ENCODE measurements around the gene MCM3AP. TPM values are rescaled to one million over a fixed set of nuclear protein-coding genes. Genes with fewer than 3 reads are reported as not detected.
A peak's percentile ranks its signal among the peaks of the same experiment; 100 is the strongest.

Gene MCM3AP
- total and polyA plus RNA-seq, 9 donors: 45.4 to 71.2 (median 52.2) TPM

- H3K36me3 ChIP-seq (ENCODE audit: control insufficient read depth, insufficient read depth, low read length): peaks cover 24% of the 10 kb centered on the region
- H3K4me1 ChIP-seq (ENCODE audit: control insufficient read depth, insufficient read depth, low read length): peaks cover 30% of the 10 kb centered on the region
- H3K9me3 ChIP-seq (replicated peaks; ENCODE audit: control insufficient read depth, low read depth, low read length): no peaks in the 10 kb centered on the region
- H3K27ac ChIP-seq (ENCODE audit: low read length): peak overlapping the region; percentile 89
- no peak overlapping the region for H3K4me3 ChIP-seq (ENCODE audit: low read length)
- DNase-seq: peak; percentile 97
- H3K27me3 ChIP-seq (ENCODE audit: control insufficient read depth, insufficient read depth, low read length): no peaks in the 10 kb centered on the region
- 29% methylated on average over 26 of the region's 29 CpGs for WGBS (ENCODE audit: insufficient coverage)
Measured at GRCh38 chr21:46295996-46296752, 10.8 kb upstream of the MCM3AP start.

- no peaks in the 10 kb centered on the region for H3K27me3 ChIP-seq (ENCODE audit: control insufficient read depth, insufficient read depth, low read length)
- peak; percentile 61 for DNase-seq
- 47% methylated on average over 4 of the region's 9 CpGs for WGBS (ENCODE audit: insufficient coverage)
Measured at GRCh38 chr21:46295177-46295770, 9.9 kb upstream of the MCM3AP start.

DNA sequence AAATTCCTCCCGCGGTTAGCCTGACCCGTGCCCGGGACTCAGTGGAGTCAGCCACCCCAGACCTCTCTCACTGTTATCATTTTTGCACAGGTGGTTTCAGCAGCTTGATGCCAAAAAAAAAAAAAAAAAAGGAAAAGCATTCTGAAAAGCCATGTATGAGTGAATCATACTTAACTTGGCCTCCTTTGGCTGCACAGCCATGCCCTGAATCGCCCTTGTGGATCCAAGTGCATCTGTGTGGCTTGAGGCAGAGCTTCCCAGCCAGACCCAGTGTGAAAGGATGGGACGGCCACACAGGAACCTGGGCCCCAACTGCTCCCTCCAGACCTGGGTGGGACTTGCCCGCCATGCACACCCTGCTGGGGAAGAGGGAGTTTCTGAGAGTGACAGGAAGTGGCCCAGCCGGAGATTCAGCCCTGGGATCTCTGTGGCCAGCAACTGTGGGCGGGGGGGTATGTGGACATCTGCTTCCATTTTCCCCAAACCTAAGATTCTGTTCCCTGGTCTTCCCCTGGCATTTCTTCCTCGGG lies 9.3 kb upstream of the MCM3AP start:
- no peaks in the 10 kb centered on the region for H3K27me3 ChIP-seq (ENCODE audit: control insufficient read depth, insufficient read depth, low read length)
- WGBS (ENCODE audit: insufficient coverage): 31% methylated on average over 2 of the region's 10 CpGs
- DNase-seq: peak; percentile 29
- peaks cover 18% of the 10 kb centered on the region for H3K36me3 ChIP-seq (ENCODE audit: control insufficient read depth, insufficient read depth, low read length)
- H3K4me1 ChIP-seq (ENCODE audit: control insufficient read depth, insufficient read depth, low read length): peaks cover 30% of the 10 kb centered on the region
- H3K4me3 ChIP-seq (ENCODE audit: low read length): no peak overlapping the region
- H3K9me3 ChIP-seq (replicated peaks; ENCODE audit: control insufficient read depth, low read depth, low read length): no peaks in the 10 kb centered on the region
- peak overlapping the region; percentile 20 for H3K27ac ChIP-seq (ENCODE audit: low read length)

More at GRCh38 chr21:46295177-46295770, 9.9 kb upstream of the MCM3AP start:
- Histone ChIP-seq H3K4me1 (ENCODE audit: control insufficient read depth, insufficient read depth, low read length) (peaks cover 30% of the 10 kb centered on the region), H3K27ac (ENCODE audit: low read length) (peak overlapping the region; percentile 20), H3K9me3 (replicated peaks; ENCODE audit: control insufficient read depth, low read depth, low read length) (no peaks in the 10 kb centered on the region), H3K36me3 (ENCODE audit: control insufficient read depth, insufficient read depth, low read length) (peaks cover 17% of the 10 kb centered on the region), H3K4me3 (ENCODE audit: low read length) (no peak overlapping the region)

DNA sequence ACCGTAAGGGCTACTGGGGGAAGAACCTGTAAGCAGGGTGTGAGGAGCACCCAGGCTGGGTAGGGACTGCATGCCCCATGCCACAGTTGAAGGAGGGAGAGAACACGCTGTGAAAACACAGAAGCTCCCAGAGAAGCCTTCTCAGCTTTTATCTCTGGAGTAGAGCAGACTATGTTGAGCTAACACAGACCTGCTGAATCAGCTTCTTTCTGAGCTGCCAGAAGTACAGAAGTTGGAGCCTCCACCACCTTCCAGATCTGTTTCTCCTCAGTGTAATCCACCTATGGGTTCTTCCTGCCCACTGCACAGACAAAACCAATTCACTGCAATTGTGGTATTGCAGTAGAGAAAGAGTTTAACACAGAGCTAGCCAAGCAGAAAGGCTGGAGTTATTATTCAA lies 6.2 kb upstream of the MCM3AP start:
- 94% methylated on average over 2 of the region's 2 CpGs for WGBS (ENCODE audit: insufficient coverage)

GRCh38 chr21:46289655-46290179 lies 4.3 kb upstream of the MCM3AP start:
- Histone ChIP-seq H3K27ac (ENCODE audit: low read length) (no peak overlapping the region), H3K9me3 (replicated peaks; ENCODE audit: control insufficient read depth, low read depth, low read length) (no peaks in the 10 kb centered on the region), H3K27me3 (ENCODE audit: control insufficient read depth, insufficient read depth, low read length) (no peaks in the 10 kb centered on the region), H3K4me3 (ENCODE audit: low read length) (no peak overlapping the region), H3K36me3 (ENCODE audit: control insufficient read depth, insufficient read depth, low read length) (peaks cover 19% of the 10 kb centered on the region), H3K4me1 (ENCODE audit: control insufficient read depth, insufficient read depth, low read length) (peaks cover 12% of the 10 kb centered on the region)
- DNase-seq: no peak
- 75% methylated on average over 6 of the region's 6 CpGs for WGBS (ENCODE audit: insufficient coverage)

More for the DNA sequence above, 6.2 kb upstream of the MCM3AP start:
- H3K4me1 ChIP-seq (ENCODE audit: control insufficient read depth, insufficient read depth, low read length): peaks cover 23% of the 10 kb centered on the region
- H3K4me3 ChIP-seq (ENCODE audit: low read length): no peak overlapping the region
- no peak overlapping the region for H3K27ac ChIP-seq (ENCODE audit: low read length)
- no peaks in the 10 kb centered on the region for H3K9me3 ChIP-seq (replicated peaks; ENCODE audit: control insufficient read depth, low read depth, low read length)
- peaks cover 15% of the 10 kb centered on the region for H3K36me3 ChIP-seq (ENCODE audit: control insufficient read depth, insufficient read depth, low read length)
- DNase-seq: no peak
- H3K27me3 ChIP-seq (ENCODE audit: control insufficient read depth, insufficient read depth, low read length): no peaks in the 10 kb centered on the region

DNA sequence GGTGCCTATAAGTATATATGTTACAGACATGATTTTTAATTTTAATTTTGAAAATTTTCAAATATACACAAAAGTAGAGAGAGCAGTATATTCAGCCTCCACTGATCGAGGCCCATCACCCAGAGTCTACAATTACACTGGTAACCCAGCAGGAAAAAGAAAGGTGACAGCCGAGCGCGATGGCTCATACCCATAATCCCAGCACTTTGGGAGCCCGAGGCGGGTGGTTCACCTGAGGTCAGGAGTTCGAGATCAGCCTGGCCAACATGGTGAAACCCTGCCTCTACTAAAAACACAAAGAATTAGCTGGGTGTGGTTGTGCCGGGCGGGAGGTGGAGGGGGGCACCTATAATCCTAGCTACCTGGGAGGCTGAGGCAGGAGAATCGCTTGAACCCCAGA lies 2.1 kb upstream of the MCM3AP start:
- H3K27ac ChIP-seq (ENCODE audit: low read length): no peak overlapping the region

DNA sequence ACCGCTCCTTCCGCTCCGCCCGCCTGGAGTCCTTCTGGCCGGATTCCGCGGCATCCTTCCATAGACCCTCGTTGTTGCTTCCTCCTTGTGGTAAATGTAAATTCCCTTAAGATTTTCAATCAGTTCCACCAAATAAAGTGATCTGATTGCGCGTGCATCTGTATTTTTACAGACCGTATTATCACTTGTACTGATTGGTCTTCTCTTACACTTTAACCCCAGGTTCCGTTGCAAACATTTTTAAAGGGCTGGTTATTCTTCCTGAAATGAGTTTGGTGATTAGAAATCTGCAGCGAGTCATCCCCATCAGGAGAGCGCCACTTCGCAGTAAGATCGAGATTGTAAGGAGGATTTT lies 1.2 kb upstream of the MCM3AP start:
- no CpG with 5 or more reads among the region's 16 CpGs for WGBS (ENCODE audit: insufficient coverage)
- peak overlapping the region; percentile 99 for H3K27ac ChIP-seq (ENCODE audit: low read length)
- peak; percentile 91 for DNase-seq
- no peaks in the 10 kb centered on the region for H3K27me3 ChIP-seq (ENCODE audit: control insufficient read depth, insufficient read depth, low read length)
- H3K4me3 ChIP-seq (ENCODE audit: low read length): peak overlapping the region; percentile 83
- H3K9me3 ChIP-seq (replicated peaks; ENCODE audit: control insufficient read depth, low read depth, low read length): no peaks in the 10 kb centered on the region
- peaks cover 24% of the 10 kb centered on the region for H3K4me1 ChIP-seq (ENCODE audit: control insufficient read depth, insufficient read depth, low read length)
- peaks cover 40% of the 10 kb centered on the region for H3K36me3 ChIP-seq (ENCODE audit: control insufficient read depth, insufficient read depth, low read length)

More for the DNA sequence above, 2.1 kb upstream of the MCM3AP start:
- Histone ChIP-seq H3K27me3 (ENCODE audit: control insufficient read depth, insufficient read depth, low read length) (no peaks in the 10 kb centered on the region), H3K36me3 (ENCODE audit: control insufficient read depth, insufficient read depth, low read length) (peaks cover 39% of the 10 kb centered on the region), H3K4me1 (ENCODE audit: control insufficient read depth, insufficient read depth, low read length) (peaks cover 24% of the 10 kb centered on the region), H3K4me3 (ENCODE audit: low read length) (no peak overlapping the region), H3K9me3 (replicated peaks; ENCODE audit: control insufficient read depth, low read depth, low read length) (no peaks in the 10 kb centered on the region)
- WGBS (ENCODE audit: insufficient coverage): no CpG with 5 or more reads among the region's 10 CpGs
- no peak for DNase-seq

- H3K9me3 ChIP-seq (replicated peaks; ENCODE audit: control insufficient read depth, low read depth, low read length): no peaks in the 10 kb centered on the region
- under 1% methylated on average over 104 of the region's 105 CpGs for WGBS (ENCODE audit: insufficient coverage)
- H3K36me3 ChIP-seq (ENCODE audit: control insufficient read depth, insufficient read depth, low read length): peaks cover 40% of the 10 kb centered on the region
- H3K27me3 ChIP-seq (ENCODE audit: control insufficient read depth, insufficient read depth, low read length): no peaks in the 10 kb centered on the region
- peak within 1 kb of the TSS; percentile 83 for H3K4me3 ChIP-seq (ENCODE audit: low read length)
- DNase-seq: peak; percentile 96
- H3K4me1 ChIP-seq (ENCODE audit: control insufficient read depth, insufficient read depth, low read length): peaks cover 24% of the 10 kb centered on the region
- peak within 1 kb of the TSS; percentile 99 for H3K27ac ChIP-seq (ENCODE audit: low read length)
Measured at GRCh38 chr21:46285761-46286647, 593 bp upstream of the MCM3AP start, which contains the start of gene YBEY. Gene YBEY (plus strand): TSS chr21:46286342. CDS start chr21:46286914, 572 bp downstream.

GRCh38 chr21:46284733-46285132 lies 678 bp downstream of the MCM3AP start:
- H3K4me3 ChIP-seq (ENCODE audit: low read length): peak overlapping the region; percentile 83
- peaks cover 50% of the 10 kb centered on the region for H3K36me3 ChIP-seq (ENCODE audit: control insufficient read depth, insufficient read depth, low read length)
- no CpG with 5 or more reads among the region's 1 CpG for WGBS (ENCODE audit: insufficient coverage)
- no peak overlapping the region for H3K27ac ChIP-seq (ENCODE audit: low read length)
- H3K4me1 ChIP-seq (ENCODE audit: control insufficient read depth, insufficient read depth, low read length): peaks cover 24% of the 10 kb centered on the region
- no peak for DNase-seq
- no peaks in the 10 kb centered on the region for H3K9me3 ChIP-seq (replicated peaks; ENCODE audit: control insufficient read depth, low read depth, low read length)
- no peaks in the 10 kb centered on the region for H3K27me3 ChIP-seq (ENCODE audit: control insufficient read depth, insufficient read depth, low read length)
